ENCODE measurements around the gene SPEG. TPM values are rescaled to one million over a fixed set of nuclear protein-coding genes. Genes with fewer than 3 reads are reported as not detected.

The SPEG gene
- total RNA-seq, 1 experiment from 2014 or later: 55.3 TPM

GRCh38 chr2:219398721-219399363, 35.8 kb upstream of the SPEG start (continued):
- TF ChIP-seq HMGXB4 (CRISPR knock-in tag; IDR thresholded peaks at IDR 0.05) (no peak), ZNF671 (CRISPR knock-in tag; IDR thresholded peaks at IDR 0.05) (no peak), MLX (CRISPR knock-in tag; IDR thresholded peaks at IDR 0.05) (no peak), ZBTB43 (CRISPR knock-in tag; IDR thresholded peaks at IDR 0.05) (no peak), ARID4B (CRISPR knock-in tag; IDR thresholded peaks at IDR 0.05; ENCODE audit: borderline replicate concordance) (no peak), ELF4 (CRISPR knock-in tag; IDR thresholded peaks at IDR 0.05; ENCODE audit: low read depth) (no peak)

GRCh38 chr2:219399716-219400478, 34.7 kb upstream of the SPEG start:
- no peak for ATAC-seq
- ChIA-PET CTCF (interaction anchor here (1.0 to 6.7 kb wide), 2 partner anchors 36 to 130 kb away, joined by 8 to 119 read pairs; partner anchors contain the start of gene SPEG), POLR2A (no interaction called here)
- Mint-ChIP-seq H3K9me3 (no peaks in the 10 kb centered on the region), H3K4me3 (no peak overlapping the region), H3K4me1 (peaks cover 41% of the 10 kb centered on the region), H3K27me3 (ENCODE audit: low read depth) (peaks cover 3% of the 10 kb centered on the region; the same call in 1 of the 2 replicates), H3K36me3 (no peaks in the 10 kb centered on the region), H3K27ac (no peak overlapping the region)
- no peak for DNase-seq (ENCODE audit: low spot score)
- TF ChIP-seq SMAD4 (CRISPR knock-in tag; IDR thresholded peaks at IDR 0.05): no peak
- no peak for TF ChIP-seq NR1H2 (CRISPR knock-in tag; IDR thresholded peaks at IDR 0.05)
- no peak for TF ChIP-seq EMX1 (CRISPR knock-in tag; IDR thresholded peaks at IDR 0.05)
- no peak for TF ChIP-seq ZNF396 (CRISPR knock-in tag; IDR thresholded peaks at IDR 0.05; ENCODE audit: borderline replicate concordance)
- TF ChIP-seq KAT7 (CRISPR knock-in tag; IDR thresholded peaks at IDR 0.05; ENCODE audit: borderline replicate concordance): no peak
- no peak for TF ChIP-seq AFF4 (CRISPR knock-in tag; IDR thresholded peaks at IDR 0.05; ENCODE audit: borderline replicate concordance)
- TF ChIP-seq SP1 (CRISPR knock-in tag; conservative IDR thresholded peaks at IDR 0.05): no peak
- TF ChIP-seq TEAD1 (CRISPR knock-in tag; IDR thresholded peaks at IDR 0.05): no peak
